Heart right ventricle (tissue), 16 donors: Measurements from ENCODE around the gene MYO7B. TPM values are rescaled to one million over a fixed set of nuclear protein-coding genes. Genes with fewer than 3 reads are reported as not detected.

Experiments
- ATAC-seq, 8 donors: fragments of 200-7000 bp; cut with Tn5 transposase; one replicate each; pipeline ENCODE4 v1.9.1; 2020; ENCODE audit warnings: mild to moderate bottlenecking in 8 of 8, moderate library complexity in 8 of 8, moderate number of reproducible peaks in 1 of 8
- DNase-seq, 2 donors: peaks; one replicate each; pipeline ENCODE4 v3.0.0-alpha.2; 2020
- H3K27ac ChIP-seq, 10 donors: fragments of 200-600 bp; sonication (generic) in 2 of 10; one replicate each; pipeline versions ENCODE4 v1.5.0 to v1.8.0; 2020 to 2022; ENCODE audit warnings: mild to moderate bottlenecking in 3 of 10
- H3K27me3 ChIP-seq, 7 donors: fragments of 200-600 bp; one replicate each; pipeline ENCODE4 v1.8.0; 2021 to 2022; ENCODE audit warnings: mild to moderate bottlenecking in 2 of 7
- H3K36me3 ChIP-seq, 9 donors: fragments of 200-600 bp; sonication (generic) in 1 of 9; one replicate each; pipeline versions ENCODE4 v1.5.0 to v1.8.0; 2020 to 2022; ENCODE audit warnings: mild to moderate bottlenecking in 2 of 9
- H3K4me1 ChIP-seq, 9 donors: fragments of 200-600 bp; sonication (generic) in 1 of 9; one replicate each; pipeline versions ENCODE4 v1.5.0 to v1.8.0; 2020 to 2022; ENCODE audit warnings: mild to moderate bottlenecking in 4 of 9
- H3K4me3 ChIP-seq, 10 donors: fragments of 200-600 bp; sonication (generic) in 2 of 10; one replicate each; pipeline versions ENCODE4 v1.5.0 to v1.8.0; 2020 to 2022; ENCODE audit warnings: mild to moderate bottlenecking in 7 of 10, moderate library complexity in 2 of 10
- H3K9me3 ChIP-seq, 11 donors: fragments of 200-600 bp in 10 of 11; sonication (generic) in 2 of 11; one replicate each; pipeline versions ENCODE4 v1.5.0 to v1.8.0; 2013 to 2022; ENCODE audit warnings: mild to moderate bottlenecking in 2 of 11, control low read depth in 1 of 11, moderate library complexity in 1 of 11
- CTCF ChIP-seq, 9 donors: fragments of 200-600 bp; sonication (generic) in 2 of 9; IDR thresholded peaks; one replicate each; pipeline versions ENCODE4 v1.5.0 to v1.8.0; 2021 to 2022; ENCODE audit warnings: antibody characterized with exemption in 9 of 9, mild to moderate bottlenecking in 5 of 9, moderate library complexity in 1 of 9
- WGBS, 2 donors: extraction: QIAGEN DNeasy Blood & Tissue Kit; methylation state at CpG; one replicate each; pipeline ENCODE4 v1.1.7; 2013; ENCODE audit warnings: inconsistent platforms in 1 of 2; 5-methylcytosine and 5-hydroxymethylcytosine counted together
- intact Hi-C, 10 donors: fragments of 100-400 bp; cut with DNase I; formaldehyde crosslinking; loops; one replicate each; pipeline versions ENCODE4 v1.11.1 to v1.14.2; 2022
- polyA plus RNA-seq, 2 donors: library from polyadenylated mRNA; stranded (reverse); fragments of 200-250 nt; gene quantifications; one replicate each; pipeline ENCODE4 v1.2.3, GENCODE V29; 2013
- total RNA-seq, 10 donors: library from RNA; stranded (reverse); fragmentation: NEBNext Ultra II Directional in 3 of 10; extraction: Animal tissue kit (Norgen Biotek cat#: 25700) in 3 of 10; gene quantifications; one replicate each; pipeline versions ENCODE4 v1.2.1 to v1.2.4, GENCODE V29; 2021 to 2023
- donor health status: Arrhythmogenic right ventricular cardiomyopathy.
- donor health status: ischemic (EF 13 %, LVEDD 7.1; RV severe dilation, severe dysfunction).
- donor health status: healthy with polysubstance abuse.
- donor health status: DM: no; HTN: yes; CAD: no.
- donor health status: DM: no; HTN: no; CAD: no.
- donor health status: ischemic (EF 25% LVEDD 6.9; RV normal size, moderate dysfunction).
- donor health status: ischemic (EF 25% LVEDD 5.7; RV mildly dilated, moderate dysfunction).
- donor health status: healthy.
- donor health status: DM: yes; HTN: yes; CAD: no.
- donor health status: Ischemic cardiomyopathy.
- donor health status: ischemic (EF 35%, LVEDD 5.7; RV mildly dilated, moderate dysfunction).
- donor health status: nonischemic (EF 11% LVEDD 7.7; RV severe dilation, severe dysfunction).
- donor health status: DM: yes; HTN: yes; CAD: no.
- donor health status: PGD.
- donor health status: ischemic (EF 29% LVEDD 5.4; RV normal size, mild dysfunction).
- donor health status: nonischemic (EF 23%, LVEDD 6.1; RV moderate dilation, normal function).

MYO7B gene
- total and polyA plus RNA-seq, 12 donors = 0.42 to 2.3 (median 0.90) TPM

GRCh38 chr2:127649100-127649611 lies 113.7 kb downstream of the MYO7B start:
- peaks cover 62 to 98% (median 84%) of the 10 kb centered on the region in 9 donors for H3K4me1 ChIP-seq
- ATAC-seq = peak in 2 of 8 donors; percentile 45 to 57
- peak overlapping the region; percentile 42 to 95 (median 83) for H3K27ac ChIP-seq

GRCh38 chr2:127649684-127650040 lies 114.2 kb downstream of the MYO7B start:
- H3K27me3 ChIP-seq = no peaks in the 10 kb centered on the region
- H3K9me3 ChIP-seq = no peaks in the 10 kb centered on the region
- 12 to 19% methylated on average over 7 of the region's 7 CpGs for WGBS, 2 donors
- H3K4me1 ChIP-seq = peaks cover 66 to 98% (median 86%) of the 10 kb centered on the region in 9 donors
- intact Hi-C loops = loop anchor here in 5 of 10 donors (1.0 to 10.0 kb wide), 4 partner anchors 45 to 125 kb away; partner anchors contain the start of gene IWS1 (in 1 of the 5)
- no peak overlapping the region for H3K4me3 ChIP-seq
- TF ChIP-seq CTCF (IDR thresholded peaks at IDR 0.05) = peak; percentile 85 to 93 (median 89)
- H3K36me3 ChIP-seq = peaks cover 0 to 47% (median 3%) of the 10 kb centered on the region in 9 donors
- peak overlapping the region; percentile 42 to 95 (median 83) for H3K27ac ChIP-seq
- ATAC-seq (peak; percentile 0 to 51 (median 31)), DNase-seq (peak; percentile 76 to 88)

More at GRCh38 chr2:127649100-127649611, 113.7 kb downstream of the MYO7B start:
- Histone ChIP-seq H3K36me3 (peaks cover 0 to 47% (median 2%) of the 10 kb centered on the region in 9 donors), H3K4me3 (no peak overlapping the region), H3K27me3 (no peaks in the 10 kb centered on the region), H3K9me3 (no peaks in the 10 kb centered on the region)
- 57 to 80% methylated on average over 11 to 12 of the region's 12 CpGs for WGBS, 2 donors
- peak in 1 of 2 donors; percentile 64 for DNase-seq
- no peak for TF ChIP-seq CTCF (IDR thresholded peaks at IDR 0.05)
- intact Hi-C loops = loop anchor here in 5 of 10 donors (1.0 to 10.0 kb wide), 4 partner anchors 46 to 124 kb away; partner anchors contain the start of gene IWS1 (in 1 of the 5)

- H3K4me3 ChIP-seq = peak overlapping the region in 1 of 10 donors; percentile 1
- WGBS, 2 donors = 63 to 72% methylated on average over 17 of the region's 17 CpGs
These were observed 114.7 kb downstream of the MYO7B start for GRCh38 chr2:127650041-127650784.

More at GRCh38 chr2:127650041-127650784, 114.7 kb downstream of the MYO7B start:
- ATAC-seq = peak in 1 of 8 donors; percentile 2
- Histone ChIP-seq H3K9me3 (no peaks in the 10 kb centered on the region), H3K27ac (peak overlapping the region; percentile 31 to 95 (median 83)), H3K27me3 (no peaks in the 10 kb centered on the region), H3K4me1 (peaks cover 70 to 99% (median 92%) of the 10 kb centered on the region in 9 donors), H3K36me3 (peaks cover 0 to 47% (median 3%) of the 10 kb centered on the region in 9 donors)
- intact Hi-C loops = no loop called here
- peak in 4 of 9 donors; percentile 10 to 43 (median 26) for TF ChIP-seq CTCF (IDR thresholded peaks at IDR 0.05)
- DNase-seq = peak in 1 of 2 donors; percentile 24
